Suppressor macrophage treated with lipopolysaccharide for 1 hour (primary cell): ENCODE data around the gene SSPN.
A peak's percentile ranks its signal among the peaks of the same experiment; 100 is the strongest.

ENCODE experiments used
- DNase-seq, 3 donors: peaks; one replicate each; pipeline ENCODE4 v3.0.0-alpha.2; 2020 to 2022

SSPN gene

GRCh38 chr12:26195250-26195640 lies at the start of gene SSPN:
Gene SSPN (plus strand): TSS chr12:26195573. CDS start chr12:26195673, 100 bp downstream.
- peak; percentile 41 to 60 (median 45) for DNase-seq

- no peak for DNase-seq
Measured at GRCh38 chr12:26148291-26148690, 47.1 kb upstream of the SSPN start.

GRCh38 chr12:26149968-26150500 lies 45.3 kb upstream of the SSPN start:
- peak in 2 of 3 donors; percentile 14 to 21 for DNase-seq

GRCh38 chr12:26150736-26151450 lies 44.5 kb upstream of the SSPN start:
- DNase-seq = peak; percentile 41 to 50 (median 49)

GRCh38 chr12:26152507-26153102 lies 42.8 kb upstream of the SSPN start:
- no peak for DNase-seq

- DNase-seq = no peak
Measured at GRCh38 chr12:26153421-26154154, 41.8 kb upstream of the SSPN start.

GRCh38 chr12:26156201-26156871 lies 39.0 kb upstream of the SSPN start:
- no peak for DNase-seq

- no peak for DNase-seq
Measured at GRCh38 chr12:26157001-26157400, 38.4 kb upstream of the SSPN start.

GRCh38 chr12:26158078-26158764 lies 37.2 kb upstream of the SSPN start:
- no peak for DNase-seq

GRCh38 chr12:26162174-26162573 lies 33.2 kb upstream of the SSPN start:
- no peak for DNase-seq

GRCh38 chr12:26162905-26163304 lies 32.5 kb upstream of the SSPN start:
- no peak for DNase-seq

- DNase-seq = no peak
Measured at GRCh38 chr12:26164118-26164517, 31.3 kb upstream of the SSPN start.

- DNase-seq = no peak
Measured at GRCh38 chr12:26172013-26172412, 23.4 kb upstream of the SSPN start.

- DNase-seq = no peak
Measured at GRCh38 chr12:26172539-26172938, 22.8 kb upstream of the SSPN start.

GRCh38 chr12:26172946-26173552 lies 22.3 kb upstream of the SSPN start:
- peak in 1 of 3 donors; percentile 13 for DNase-seq

GRCh38 chr12:26176725-26177124 lies 18.6 kb upstream of the SSPN start:
- no peak for DNase-seq

GRCh38 chr12:26177283-26177682 lies 18.1 kb upstream of the SSPN start:
- DNase-seq = peak in 1 of 3 donors; percentile 12

GRCh38 chr12:26179826-26180225 lies 15.5 kb upstream of the SSPN start:
- no peak for DNase-seq

GRCh38 chr12:26182377-26182776 lies 13.0 kb upstream of the SSPN start:
- no peak for DNase-seq

GRCh38 chr12:26185532-26186320 lies 9.6 kb upstream of the SSPN start:
- no peak for DNase-seq
